ENCODE results near the gene ECT2. TPM values are rescaled to one million over a fixed set of nuclear protein-coding genes. Genes with fewer than 3 reads are reported as not detected.

Gene ECT2
- total RNA-seq, 1 donor from 2014 or later = 4.2 TPM

Other genes starting within 250 kb of the ECT2 start
- gene TNFSF10, start 227.3 kb upstream of the ECT2 start, total RNA-seq = 13.7 TPM
- 51.1 TPM for gene NCEH1, start 39.7 kb upstream of the ECT2 start, total RNA-seq

Measured in Right ventricle myocardium superior (tissue), 1 donor.